Umbilical cord (tissue), 2 donors: ENCODE results near the gene DISP3. TPM values are rescaled to one million over a fixed set of nuclear protein-coding genes. Genes with fewer than 3 reads are reported as not detected.
"Not testable (repeated sequence)": the region's sequence is repeated elsewhere in the genome, so short reads cannot be mapped to it uniquely, and the experiment has no call there.

ENCODE experiments used
- DNase-seq: peaks from one replicate; pipeline ENCODE4 v3.0.0-alpha.2; 2015; ENCODE audit warnings: low spot score
- total RNA-seq: library from RNA; depleted of rRNA; stranded (reverse); fragments of >200 nt; gene quantifications from one replicate; pipeline ENCODE4 v1.2.3, GENCODE V29; 2014; ENCODE audit warnings: low replicate concordance; ENCODE audit not compliant: insufficient read depth

DISP3 gene
- total RNA-seq, 1 donor from 2014 or later: 0.96 TPM

GRCh38 chr1:11573116-11573692, 94.2 kb downstream of the DISP3 start:
- no peak for DNase-seq

- no peak for DNase-seq
Observed at GRCh38 chr1:11575553-11575952, 96.6 kb downstream of the DISP3 start.

- no peak for DNase-seq
Observed at GRCh38 chr1:11576109-11576875, 97.3 kb downstream of the DISP3 start.

- DNase-seq: no peak
Observed at GRCh38 chr1:11578004-11578403, 99.0 kb downstream of the DISP3 start.

GRCh38 chr1:11579506-11579905, 100.6 kb downstream of the DISP3 start:
- no peak for DNase-seq

GRCh38 chr1:11580049-11580448, 101.1 kb downstream of the DISP3 start:
- not testable (repeated sequence) for DNase-seq

- DNase-seq: no peak
Observed at GRCh38 chr1:11581445-11581991, 102.6 kb downstream of the DISP3 start.

- no peak for DNase-seq
Observed at GRCh38 chr1:11585389-11585788, 106.4 kb downstream of the DISP3 start.

Other genes with a start within 250 kb of the DISP3 start
- gene MTOR, start 216.6 kb upstream of the DISP3 start, total RNA-seq: 21.4 TPM
- gene UBIAD1, start 206.0 kb upstream of the DISP3 start, total RNA-seq: 7.9 TPM
- 4.1 TPM for gene FBXO2, start 175.3 kb downstream of the DISP3 start, total RNA-seq
- gene FBXO44, start 175.7 kb downstream of the DISP3 start, total RNA-seq: 7.9 TPM
- 0.48 TPM for gene FBXO6, start 185.0 kb downstream of the DISP3 start, total RNA-seq
- 15.2 TPM for gene MAD2L2, start 202.0 kb downstream of the DISP3 start, total RNA-seq
- 1.4 TPM for gene DRAXIN, start 212.6 kb downstream of the DISP3 start, total RNA-seq